Measurements from ENCODE around the gene FEZF1.
"Not testable (repeated sequence)": the region's sequence is repeated elsewhere in the genome, so short reads cannot be mapped to it uniquely, and the experiment has no call there.

FEZF1 gene

GRCh38 chr7:122306320-122307227, 2.0 kb upstream of the FEZF1 start:
- DNase-seq: peak; percentile 78

DNA sequence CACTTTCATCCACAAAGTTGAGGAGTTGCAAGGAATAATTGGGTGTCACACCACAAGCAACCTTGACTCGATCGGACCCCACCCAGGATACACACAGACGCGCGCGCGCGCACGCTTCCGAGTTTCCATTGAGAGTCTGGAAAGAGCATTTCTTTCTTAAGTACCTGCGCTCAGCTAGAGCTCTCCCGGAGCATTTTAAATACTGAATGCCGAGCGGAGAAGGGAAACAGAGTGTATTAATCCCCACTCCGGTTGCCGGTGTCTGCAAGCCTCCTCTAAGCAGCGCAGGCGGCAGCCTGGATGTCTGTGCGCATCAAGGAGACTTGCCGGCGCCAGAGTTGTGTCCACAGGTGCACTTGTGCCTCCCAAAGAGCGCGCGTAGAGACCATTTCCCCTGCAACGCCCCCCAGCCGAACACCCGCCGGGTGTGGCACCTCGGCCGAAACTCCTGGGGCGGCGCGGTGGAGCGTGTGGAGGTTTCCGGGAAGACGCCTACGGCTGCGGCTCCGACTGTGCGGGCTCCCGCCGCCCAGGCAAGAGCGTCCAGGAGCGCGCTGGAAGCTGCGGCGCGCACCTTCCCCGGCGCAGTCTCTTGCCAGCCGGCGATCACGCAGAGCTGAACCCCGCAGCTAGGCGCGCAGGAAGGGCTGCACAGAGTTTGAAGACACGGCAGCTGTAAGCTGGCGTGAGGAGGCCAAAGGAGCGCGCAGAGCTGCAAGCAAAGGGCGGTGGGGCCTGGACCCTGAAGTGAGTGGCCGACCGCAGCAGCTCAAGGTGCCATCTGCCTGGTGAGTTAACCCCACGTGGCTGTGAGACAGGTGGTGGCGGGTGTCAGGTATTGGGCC, 1.1 kb upstream of the FEZF1 start:
- peak; percentile 76 for DNase-seq

- no peak for DNase-seq
These were observed 459 bp upstream of the FEZF1 start for GRCh38 chr7:122304996-122305421.

DNA sequence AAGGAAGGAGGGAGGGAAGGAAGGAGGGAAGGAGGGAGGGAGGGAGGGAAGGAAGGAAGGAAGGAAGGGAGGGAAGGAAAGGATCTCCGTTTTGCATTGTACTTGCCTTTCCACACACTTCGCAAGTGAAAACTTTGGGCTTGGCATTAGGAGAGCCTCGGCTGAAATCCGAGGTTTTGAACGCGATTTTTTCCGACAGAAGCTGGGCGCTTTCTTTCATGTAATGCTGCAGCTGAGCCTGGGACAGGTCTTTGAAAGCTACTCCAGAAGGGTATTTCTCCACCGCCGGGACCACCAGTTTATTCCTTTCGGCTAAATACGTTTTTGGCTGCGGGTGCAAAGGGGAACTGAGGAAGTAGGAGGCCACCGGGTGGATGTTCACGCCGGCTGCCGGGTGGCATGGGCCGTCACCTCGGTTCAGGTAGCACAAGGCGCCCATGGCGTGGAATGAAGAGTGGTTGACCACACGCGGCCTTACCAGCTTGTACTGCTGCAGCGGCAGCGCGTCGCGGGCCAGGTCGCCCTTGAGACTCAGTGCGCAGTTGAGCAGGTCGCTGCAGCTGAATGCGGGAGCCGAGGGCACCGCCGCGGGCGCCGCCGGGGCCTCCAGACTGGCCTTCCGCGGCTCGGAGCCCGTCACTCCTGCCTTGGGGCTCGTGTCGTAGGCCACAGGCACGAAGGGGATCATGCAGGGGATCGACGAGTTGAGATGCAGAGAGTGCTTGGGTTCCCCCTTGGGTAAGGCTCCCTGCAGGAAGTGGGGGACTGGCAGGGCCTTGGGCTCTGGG, 825 bp downstream of the FEZF1 start:
- no peak for DNase-seq

GRCh38 chr7:122302761-122303530, 1.6 kb downstream of the FEZF1 start:
- no peak for DNase-seq

- DNase-seq: no peak
These were observed 2.4 kb downstream of the FEZF1 start for GRCh38 chr7:122301858-122302760.

DNA sequence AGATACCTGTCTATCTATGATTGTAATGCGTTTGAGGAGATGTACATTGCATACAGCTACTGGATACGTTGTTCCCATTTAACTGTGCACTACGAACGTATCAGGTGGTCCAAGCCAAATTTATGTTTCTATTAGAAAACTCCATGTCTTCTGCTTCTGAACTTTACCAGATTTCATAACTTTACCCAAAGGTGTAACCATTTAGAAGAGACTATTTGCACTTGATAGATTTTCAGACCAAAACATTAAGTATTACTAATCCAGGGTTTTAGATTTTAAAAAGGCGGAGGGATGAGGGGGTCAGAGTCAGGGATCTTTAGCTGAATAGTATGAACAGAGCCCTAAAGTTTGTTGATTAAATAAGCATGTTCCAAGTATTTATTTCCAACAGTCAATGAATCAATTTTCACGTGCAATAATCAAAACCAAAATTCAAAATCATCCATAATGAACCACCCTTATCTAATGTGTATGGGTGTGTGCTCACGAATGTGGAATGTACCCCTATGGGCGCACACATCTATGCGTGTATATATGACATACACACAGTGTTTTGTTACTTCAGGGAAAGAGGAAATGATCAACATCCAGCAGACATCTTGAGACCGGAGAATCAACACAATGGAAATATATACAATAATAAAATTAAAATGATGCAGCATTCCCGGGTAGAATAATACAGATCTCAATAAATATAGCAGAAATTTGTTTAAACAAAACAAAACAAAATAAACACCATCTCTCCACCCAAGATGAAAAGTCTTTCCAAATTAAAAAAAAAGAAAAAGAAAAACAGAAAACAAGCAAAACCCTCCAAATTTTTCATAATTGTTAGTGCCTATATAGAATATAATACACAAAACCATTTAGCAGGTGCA, 3.4 kb downstream of the FEZF1 start:
- no peak for DNase-seq

DNA sequence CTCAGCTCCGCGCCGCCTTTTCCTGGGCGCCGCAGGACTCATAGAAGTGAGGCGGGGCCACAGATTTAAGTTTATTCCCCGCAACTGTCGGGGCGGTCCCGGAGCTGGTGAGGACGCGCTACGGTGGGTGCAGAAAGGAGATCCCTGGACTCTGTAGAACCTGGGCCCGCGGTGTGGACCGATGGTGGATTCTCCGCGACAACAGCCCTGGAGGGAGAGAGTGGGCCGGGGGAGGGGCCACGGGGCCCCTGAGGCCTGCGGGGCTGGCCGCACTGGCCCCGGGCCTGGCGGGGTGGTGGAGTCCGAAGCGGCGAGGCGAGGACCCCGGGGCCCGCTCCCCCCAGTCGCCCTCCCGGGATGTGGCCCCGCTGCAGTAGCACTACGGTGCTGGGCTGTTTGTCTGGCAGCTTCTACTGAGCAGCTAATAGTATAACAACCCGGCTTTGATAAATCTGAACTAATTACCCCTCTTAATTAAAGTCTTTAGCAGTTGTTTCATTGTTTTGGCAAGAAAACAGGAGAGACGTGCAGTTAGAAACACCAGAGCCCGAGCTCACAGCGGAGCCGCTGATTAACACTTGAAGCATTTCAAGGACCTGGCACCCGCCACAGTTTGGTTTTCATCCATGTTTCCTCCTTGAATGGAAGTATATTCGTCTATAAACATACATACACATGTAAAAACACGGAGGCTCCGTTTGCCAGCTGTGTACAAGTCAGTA, 4.2 kb downstream of the FEZF1 start:
- DNase-seq: no peak

DNA sequence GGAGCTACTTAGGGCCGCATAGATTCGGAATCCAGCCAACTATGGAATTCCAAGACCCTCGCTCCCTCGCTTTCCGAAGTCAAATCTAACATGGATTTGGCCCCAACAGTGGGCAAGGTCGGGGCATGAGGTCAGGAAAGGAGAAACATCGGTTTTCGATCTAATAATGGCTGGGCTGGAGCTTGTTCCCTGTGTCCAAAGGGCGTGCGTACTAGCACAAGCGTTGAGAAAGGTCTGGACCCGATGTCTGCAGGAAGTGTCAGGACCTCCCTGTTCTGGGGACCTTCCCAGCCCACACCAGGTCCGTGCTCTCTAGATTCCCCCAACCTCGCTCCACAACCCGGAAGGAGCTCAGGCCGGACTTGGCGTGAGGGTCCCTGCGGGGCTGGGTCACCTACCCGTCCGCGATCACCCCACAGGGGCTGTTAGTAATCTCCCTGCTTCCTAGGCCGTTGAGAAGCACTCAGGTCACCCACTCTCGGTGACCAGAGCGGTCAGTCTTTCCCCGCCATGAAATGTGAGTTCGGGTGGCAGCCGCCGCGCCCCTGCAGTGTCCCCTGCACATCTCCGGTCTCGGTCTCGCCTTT, 4.8 kb downstream of the FEZF1 start:
- no peak for DNase-seq

DNA sequence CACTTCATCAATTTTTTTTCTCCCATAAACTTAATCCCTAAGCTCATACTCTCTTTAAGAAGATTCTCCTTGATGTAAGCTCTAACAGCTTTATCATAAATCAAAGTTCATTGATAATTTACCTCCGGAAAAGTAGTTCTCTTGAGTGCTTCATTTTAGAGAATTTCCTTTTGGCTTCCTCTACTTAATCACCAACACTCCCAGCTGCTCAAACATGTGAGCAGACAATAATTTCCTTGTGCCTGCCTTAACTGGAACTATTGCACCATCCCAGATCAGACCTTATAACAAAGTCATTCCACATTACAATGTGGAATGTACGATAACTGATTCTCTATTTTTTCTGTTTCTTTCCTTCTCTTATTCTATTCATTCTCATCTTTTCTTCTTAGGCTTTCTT, 5.9 kb downstream of the FEZF1 start:
- DNase-seq: no peak

- no peak for DNase-seq
These were observed 6.4 kb downstream of the FEZF1 start for GRCh38 chr7:122298131-122298530.

GRCh38 chr7:122291189-122291588, 13.4 kb downstream of the FEZF1 start:
- no peak for DNase-seq

DNA sequence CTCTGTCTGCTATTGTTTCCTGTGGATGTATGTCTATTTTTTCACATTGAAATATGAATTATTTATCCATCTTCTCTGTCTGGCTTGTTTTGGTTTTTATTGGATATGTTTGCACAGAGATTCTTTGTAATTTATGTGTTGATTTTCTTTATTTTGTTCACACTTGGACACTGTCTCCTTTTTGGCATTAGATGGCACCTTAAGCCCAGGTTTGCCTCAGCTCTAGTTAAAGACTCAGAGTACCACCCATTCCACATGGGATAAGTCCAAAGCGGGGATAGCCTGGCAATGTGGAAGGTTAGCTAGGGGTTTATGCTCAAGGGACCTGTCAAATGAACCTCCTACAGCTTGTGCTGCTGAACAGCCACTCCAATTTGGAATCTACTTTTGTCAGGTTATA, 14.1 kb downstream of the FEZF1 start:
- no peak for DNase-seq

DNA sequence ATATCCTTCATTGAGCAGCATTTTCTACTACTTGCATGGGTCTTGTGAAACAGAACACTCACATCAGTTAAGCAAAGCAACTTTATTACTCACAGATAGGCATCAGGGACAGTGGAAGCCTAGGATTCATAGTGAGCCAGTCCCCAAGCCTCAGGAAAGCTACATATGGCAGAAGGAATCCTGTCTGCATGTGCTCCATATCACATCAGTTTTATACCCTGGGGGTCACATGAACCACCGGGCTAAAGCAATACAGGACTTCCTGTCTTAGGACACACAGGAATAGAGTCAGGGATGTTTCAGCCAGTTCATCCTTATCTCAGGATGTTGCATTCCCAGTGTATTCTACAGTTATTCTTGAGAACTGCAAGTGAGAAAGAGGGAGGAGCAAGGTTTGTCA, 15.1 kb downstream of the FEZF1 start:
- no peak for DNase-seq

DNA sequence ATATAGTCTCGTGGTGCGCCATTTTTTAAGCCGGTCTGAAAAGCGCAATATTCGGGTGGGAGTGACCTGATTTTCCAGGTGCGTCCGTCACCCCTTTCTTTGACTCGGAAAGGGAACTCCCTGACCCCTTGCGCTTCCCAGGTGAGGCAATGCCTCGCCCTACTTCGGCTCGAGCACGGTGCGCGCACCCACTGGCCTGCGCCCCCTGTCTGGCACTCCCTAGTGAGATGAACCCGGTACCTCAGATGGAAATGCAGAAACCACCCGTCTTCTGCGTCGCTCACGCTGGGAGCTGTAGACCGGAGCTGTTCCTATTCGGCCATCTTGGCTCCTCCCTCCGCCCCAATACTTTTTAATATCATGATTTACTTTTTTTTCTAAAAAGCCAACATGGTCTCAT, 19.9 kb downstream of the FEZF1 start:
- not testable (repeated sequence) for DNase-seq

DNA sequence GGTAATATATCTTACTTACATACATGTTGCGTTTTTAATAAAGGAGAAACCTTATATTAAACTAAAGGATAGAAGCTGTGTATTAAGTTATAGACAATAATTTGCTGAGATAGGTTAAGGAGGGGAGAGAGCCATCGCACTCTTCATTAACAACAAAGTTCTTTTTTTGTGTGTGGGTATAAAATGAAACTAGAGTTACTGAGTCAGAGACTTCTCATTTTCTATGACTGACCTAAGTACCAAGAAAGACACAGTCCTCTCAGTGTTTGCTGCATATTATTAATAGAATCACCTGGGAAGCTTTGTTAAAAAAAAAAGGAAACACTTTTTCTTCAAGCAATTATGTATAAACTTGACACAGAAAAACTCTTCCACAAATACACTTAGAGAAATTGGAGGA, 31.4 kb downstream of the FEZF1 start:
- no peak for DNase-seq

GRCh38 chr7:122269241-122269640, 35.3 kb downstream of the FEZF1 start:
- DNase-seq: peak; percentile 13

DNA sequence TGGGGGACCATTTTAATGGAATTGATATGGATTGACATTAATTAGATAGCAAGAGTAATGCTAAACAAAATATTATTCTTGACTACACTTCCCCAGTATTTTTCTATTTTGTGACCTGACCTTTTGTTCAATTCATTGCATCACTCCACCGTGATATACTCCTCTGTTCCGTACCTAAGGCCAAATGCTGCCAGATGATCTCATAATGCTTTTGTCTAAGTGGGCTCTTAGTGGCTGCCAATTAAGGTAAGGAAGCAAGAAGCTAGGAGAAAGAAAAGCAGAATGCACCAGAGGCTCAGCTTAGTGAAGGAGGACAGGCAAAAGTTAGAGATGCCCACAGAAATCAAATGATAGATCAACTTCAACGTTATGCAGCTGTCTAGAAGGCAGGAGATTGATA, 36.4 kb downstream of the FEZF1 start:
- DNase-seq: peak; percentile 76

- DNase-seq: peak; percentile 91
These were observed 42.3 kb downstream of the FEZF1 start for GRCh38 chr7:122262246-122262645.

All from NCI-H2171 treated with DMSO at 0.1 percent for 48 hours (cell line).